HG03045 (cell line): ENCODE results near the gene REXO1.

Experiments used
- ATAC-seq: cut with Tn5 transposase; IDR thresholded peaks from one replicate; pipeline ENCODE4 v1.9.1; 2021; ENCODE audit warnings: mild to moderate bottlenecking, moderate library complexity; ENCODE audit not compliant: unreplicated experiment

The REXO1 gene

GRCh38 chr19:1768918-1769644, 79.2 kb downstream of the REXO1 start:
- no peak for ATAC-seq

- ATAC-seq: no peak
Observed at GRCh38 chr19:1768248-1768647, 80.0 kb downstream of the REXO1 start.

GRCh38 chr19:1767464-1767933, 80.8 kb downstream of the REXO1 start:
- ATAC-seq: no peak

- ATAC-seq: no peak
Observed at GRCh38 chr19:1766800-1767352, 81.4 kb downstream of the REXO1 start.

GRCh38 chr19:1765904-1766799, 82.1 kb downstream of the REXO1 start:
- ATAC-seq: no peak
